H1 (cell line): ENCODE results near the gene P3H1. TPM values are rescaled to one million over a fixed set of nuclear protein-coding genes. Genes with fewer than 3 reads are reported as not detected.

Source experiments
- CTCF ChIA-PET: fragments of 300-600 bp; sonication (Branson Sonifier 250); formaldehyde crosslinking; loops from one replicate; lab custom pipeline; 2021; ENCODE audit not compliant: partially characterized antibody; lab: Charles Lee
- POLR2A ChIA-PET: fragments of 300-600 bp; sonication (Branson Sonifier 250); formaldehyde crosslinking; loops from one replicate; lab custom pipeline; 2021; ENCODE audit warnings: inconsistent platforms; ENCODE audit not compliant: partially characterized antibody; lab: Charles Lee
- DNase-seq, 2 experiments: peaks; one replicate each; pipeline versions ENCODE4 v3.0.0 to v3.0.0-alpha.2; 2010 to 2022; ENCODE audit warnings: low spot score in 2 of 2, low read depth in 1 of 2, mixed read lengths in 1 of 2
- FAIRE-seq: peaks from 2 replicates; lab custom pipeline; 2011; peaks lifted over from hg19 to GRCh38; lab: Jason Lieb, UNC
- H2AFZ ChIP-seq: 2 replicates; pipeline ENCODE4 v1.8.1; 2012; ENCODE audit warnings: low read length, inconsistent platforms
- H2AK5ac ChIP-seq: 2 replicates; pipeline ENCODE4 v1.6.1; 2013; ENCODE audit warnings: low read depth, low read length
- H2BK120ac ChIP-seq: replicated peaks from 2 replicates; pipeline ENCODE3; 2013; ENCODE audit warnings: low read depth, low read length, inconsistent platforms
- H2BK12ac ChIP-seq: 2 replicates; pipeline ENCODE4 v1.6.1; 2013; ENCODE audit warnings: low read depth, low read length
- H2BK15ac ChIP-seq: 2 replicates; pipeline ENCODE4 v1.6.1; 2013; ENCODE audit warnings: low read length
- H2BK20ac ChIP-seq: 2 replicates; pipeline ENCODE4 v1.6.1; 2013; ENCODE audit warnings: low read length
- H2BK5ac ChIP-seq: 2 replicates; pipeline ENCODE4 v1.6.1; 2013; ENCODE audit warnings: low read depth, low read length
- H3K14ac ChIP-seq: 2 replicates; pipeline ENCODE4 v1.6.1; 2013; ENCODE audit warnings: inconsistent platforms; ENCODE audit not compliant: insufficient read length
- H3K18ac ChIP-seq: 2 replicates; pipeline ENCODE4 v1.6.1; 2013; ENCODE audit warnings: low read length; ENCODE audit errors: extremely low read depth
- H3K23ac ChIP-seq: 2 replicates; pipeline ENCODE4 v1.6.1; 2013; ENCODE audit warnings: inconsistent platforms; ENCODE audit not compliant: insufficient read length
- H3K23me2 ChIP-seq: 2 replicates; pipeline ENCODE4 v1.6.1; 2013; ENCODE audit warnings: low read depth, low read length
- H3K27ac ChIP-seq: 2 replicates; pipeline ENCODE4 v1.6.1; 2011; ENCODE audit warnings: low read depth, low read length, inconsistent platforms
- H3K27me3 ChIP-seq, 4 experiments: replicated peaks in 1 of 4; 1 replicate in 1 of 4; 2 replicates in 3 of 4; pipeline versions ENCODE4 v1.6.1 to v1.8.1; 2011 to 2013; ENCODE audit warnings: low read length in 3 of 4, mild to moderate bottlenecking in 3 of 4, inconsistent platforms in 2 of 4, mixed read lengths in 2 of 4, moderate library complexity in 1 of 4; ENCODE audit not compliant: control insufficient read depth in 3 of 4, insufficient read depth in 3 of 4; ENCODE audit errors: extremely low read depth in 1 of 4
- H3K36me3 ChIP-seq, 4 experiments: 2 replicates each; pipeline versions ENCODE4 v1.6.1 to v1.8.1; 2011 to 2013; ENCODE audit warnings: mild to moderate bottlenecking in 4 of 4, low read length in 3 of 4, moderate library complexity in 2 of 4, control low read depth in 1 of 4, inconsistent platforms in 1 of 4; ENCODE audit not compliant: insufficient read depth in 4 of 4, control insufficient read depth in 2 of 4
- H3K4ac ChIP-seq: replicated peaks from 2 replicates; pipeline ENCODE3; 2013; ENCODE audit warnings: low read length, low read depth, mixed read lengths, inconsistent platforms; ENCODE audit not compliant: insufficient read length
- H3K4me1 ChIP-seq, 4 experiments: replicated peaks in 1 of 4; 1 replicate in 1 of 4; 2 replicates in 3 of 4; pipeline versions ENCODE4 v1.6.1 to v1.8.1; 2011 to 2013; ENCODE audit warnings: low read length in 3 of 4, inconsistent platforms in 2 of 4, mixed read lengths in 1 of 4; ENCODE audit not compliant: insufficient read depth in 4 of 4, control insufficient read depth in 3 of 4
- H3K4me2 ChIP-seq, 2 experiments: 2 replicates each; pipeline versions ENCODE4 v1.6.1 to v1.8.1; 2011 to 2013; ENCODE audit warnings: low read depth in 2 of 2, low read length in 2 of 2, control low read depth in 1 of 2, inconsistent platforms in 1 of 2, mild to moderate bottlenecking in 1 of 2; ENCODE audit not compliant: insufficient read depth in 1 of 2
- H3K4me3 ChIP-seq, 4 experiments: fragments of 200-600, 300-600 bp in 1 of 4; sonication (generic), shearing (Covaris generic), sonication (Bioruptor Twin) in 1 of 4; 2 replicates each; pipeline versions ENCODE4 v1.5.1 to v1.8.1; 2011 to 2016; ENCODE audit warnings: low read length in 4 of 4, low read depth in 3 of 4, control low read depth in 2 of 4, inconsistent platforms in 2 of 4, mild to moderate bottlenecking in 2 of 4, mixed read lengths in 1 of 4, moderate library complexity in 1 of 4; ENCODE audit not compliant: insufficient read depth in 2 of 4; ENCODE audit errors: extremely low read depth in 1 of 4
- H3K56ac ChIP-seq: replicated peaks from 2 replicates; pipeline ENCODE3; 2013; ENCODE audit warnings: low read depth, mild to moderate bottlenecking, mixed read lengths, low read length, inconsistent platforms; ENCODE audit not compliant: insufficient read length
- H3K79me1 ChIP-seq: 2 replicates; pipeline ENCODE4 v1.6.1; 2013; ENCODE audit warnings: low read depth, low read length, control low read depth
- H3K79me2 ChIP-seq, 2 experiments: 2 replicates each; pipeline versions ENCODE4 v1.6.1 to v1.8.1; 2012 to 2013; ENCODE audit warnings: low read length in 2 of 2, mild to moderate bottlenecking in 2 of 2, inconsistent platforms in 1 of 2; ENCODE audit not compliant: insufficient read depth in 2 of 2, control insufficient read depth in 1 of 2
- H3K9ac ChIP-seq, 4 experiments: replicated peaks in 1 of 4; 1 replicate in 1 of 4; 2 replicates in 3 of 4; pipeline versions ENCODE4 v1.6.1 to v1.8.1; 2011 to 2013; ENCODE audit warnings: low read depth in 3 of 4, low read length in 3 of 4, control low read depth in 2 of 4, mild to moderate bottlenecking in 2 of 4, moderate library complexity in 2 of 4, inconsistent platforms in 1 of 4; ENCODE audit errors: extremely low read depth in 1 of 4
- H3K9me3 ChIP-seq, 2 experiments: 2 replicates each; pipeline versions ENCODE4 v1.6.1 to v1.8.1; 2012 to 2013; ENCODE audit warnings: mild to moderate bottlenecking in 2 of 2, moderate library complexity in 2 of 2, control low read depth in 1 of 2, inconsistent platforms in 1 of 2, low read depth in 1 of 2, low read length in 1 of 2, mixed read lengths in 1 of 2; ENCODE audit not compliant: insufficient read depth in 2 of 2
- H4K20me1 ChIP-seq, 2 experiments: replicated peaks in 1 of 2; 2 replicates each; pipeline versions ENCODE3 to v1.8.1; 2011 to 2013; ENCODE audit warnings: inconsistent platforms in 2 of 2, low read length in 2 of 2, mild to moderate bottlenecking in 1 of 2; ENCODE audit not compliant: insufficient read depth in 2 of 2, control insufficient read depth in 1 of 2
- H4K5ac ChIP-seq: 2 replicates; pipeline ENCODE4 v1.6.1; 2013; ENCODE audit warnings: low read length, low read depth, mixed read lengths, inconsistent platforms; ENCODE audit not compliant: insufficient read length
- H4K8ac ChIP-seq: 2 replicates; pipeline ENCODE4 v1.8.0; 2013; ENCODE audit warnings: mild to moderate bottlenecking, moderate library complexity, low read length, inconsistent platforms; ENCODE audit not compliant: insufficient read depth; ENCODE audit errors: extremely low read depth
- H4K91ac ChIP-seq: replicated peaks from 2 replicates; pipeline ENCODE3; 2013; ENCODE audit warnings: low read length, mixed read lengths, inconsistent platforms; ENCODE audit not compliant: insufficient read length
- BACH1 ChIP-seq: IDR thresholded peaks from 2 replicates; pipeline ENCODE4 v1.6.1; 2012; ENCODE audit warnings: low read length, improper control_type of control experiment
- GTF2F1 ChIP-seq: IDR thresholded peaks from 2 replicates; pipeline ENCODE4 v1.6.1; 2012; ENCODE audit warnings: low read depth, low read length, improper control_type of control experiment, borderline replicate concordance
- KDM1A ChIP-seq: fragments of 200-600, 300-600 bp; sonication (generic); IDR thresholded peaks from 2 replicates; pipeline ENCODE4 v1.7.1; 2016; ENCODE audit warnings: mild to moderate bottlenecking, low read length, borderline replicate concordance
- NRF1 ChIP-seq: IDR thresholded peaks from 2 replicates; pipeline ENCODE4 v1.6.1; 2011; ENCODE audit warnings: mild to moderate bottlenecking, low read depth, low read length, improper control_type of control experiment
- RXRA ChIP-seq: IDR thresholded peaks from 2 replicates; pipeline ENCODE4 v1.6.1; 2011; ENCODE audit warnings: low read depth, mild to moderate bottlenecking, low read length, moderate library complexity; ENCODE audit not compliant: insufficient read depth
- SRF ChIP-seq: IDR thresholded peaks from 2 replicates; pipeline ENCODE4 v1.6.1; 2011; ENCODE audit warnings: mild to moderate bottlenecking, low read depth, low read length, moderate library complexity
- SUZ12 ChIP-seq: fragments of 200-600 bp; sonication (generic); IDR thresholded peaks from 2 replicates; pipeline ENCODE4 v1.6.1; 2012; ENCODE audit warnings: mild to moderate bottlenecking, inconsistent platforms, low read length, moderate library complexity, mixed read lengths
- TAF1 ChIP-seq: IDR thresholded peaks from 2 replicates; pipeline ENCODE4 v1.6.1; 2011; ENCODE audit warnings: mild to moderate bottlenecking, low read depth, low read length
- USF2 ChIP-seq: IDR thresholded peaks from 2 replicates; pipeline ENCODE4 v1.6.1; 2011; ENCODE audit warnings: low read length, improper control_type of control experiment
- WGBS, 2 experiments: shearing (Covaris generic) in 1 of 2; methylation state at CpG; one replicate each; pipeline versions ENCODE4 v1.1.6 to v1.1.7; 2013 to 2015; ENCODE audit warnings: low lambda C conversion rate in 2 of 2, mixed read lengths in 2 of 2, inconsistent platforms in 1 of 2, low coverage in 1 of 2, missing lambda C conversion rate in 1 of 2; ENCODE audit not compliant: insufficient replicate concordance in 2 of 2, insufficient coverage in 1 of 2, insufficient read length in 1 of 2; ENCODE audit errors: extremely low coverage in 1 of 2, missing lambda C conversion rate in 1 of 2; 5-methylcytosine and 5-hydroxymethylcytosine counted together
- polyA plus RNA-seq, 7 experiments: library from polyadenylated mRNA; depleted of rRNA in 3 of 7; stranded (reverse) in 5 of 7; unstranded in 2 of 7; fragments of >200 nt in 5 of 7; fragments of 200-250 nt in 2 of 7; gene quantifications; 1 replicate in 5 of 7; 2 replicates in 1 of 7; 4 replicates in 1 of 7; pipeline versions ENCODE4 v1.2.1 to v1.2.3, GENCODE V29; 2011 to 2013; ENCODE audit warnings: missing spikeins in 2 of 7, mixed read lengths in 2 of 7
- total RNA-seq: library from RNA; stranded (reverse); fragmentation: NEBNext Ultra II Directional; extraction: Animal tissue kit (Norgen Biotek cat#: 25700); gene quantifications from 2 replicates; pipeline ENCODE4 v1.2.1, GENCODE V29; 2021

P3H1 gene
- total and polyA plus RNA-seq, 2 of the 8 experiments (the other 6 are each of a cell fraction or from before 2014, with no cell fraction given): 58.4 to 87.5 TPM

GRCh38 chr1:42748021-42748420 lies 18.8 kb downstream of the P3H1 start:
- H2AFZ ChIP-seq: no peak overlapping the region
- no peak overlapping the region for H3K18ac ChIP-seq
- H3K23ac ChIP-seq: no peak overlapping the region
- no peak overlapping the region for H3K9ac ChIP-seq
- no peak overlapping the region for H3K4me3 ChIP-seq
- no peak overlapping the region for H2AK5ac ChIP-seq
- no peak overlapping the region for H3K56ac ChIP-seq
- H4K91ac ChIP-seq: no peak overlapping the region
- no peak overlapping the region for H3K4ac ChIP-seq
- H2BK15ac ChIP-seq: no peak overlapping the region
- H3K79me2 ChIP-seq: no peaks in the 10 kb centered on the region
- FAIRE-seq (no peak), DNase-seq (no peak)
- ChIA-PET CTCF (interaction anchor here (0.5 to 9.8 kb wide), 11 partner anchors 9 to 77 kb away, joined by 3 to 77 read pairs (median 3); no protein-coding TSS in a partner anchor), POLR2A (interaction anchor here (1.4 kb wide), 1 partner anchor 19 kb away, joined by 4 read pairs; the partner anchor contains the start of genes C1orf50 and P3H1)
- H3K14ac ChIP-seq: no peak overlapping the region
- no peak overlapping the region for H2BK20ac ChIP-seq
- H2BK5ac ChIP-seq: no peak overlapping the region
- no peak overlapping the region for H4K8ac ChIP-seq
- no peak overlapping the region for H2BK12ac ChIP-seq
- H3K4me1 ChIP-seq: no peaks in the 10 kb centered on the region; a peak in 1 of 7 replicates
- no peak overlapping the region for H3K27ac ChIP-seq
- WGBS, 2 experiments: 89% methylated on average over 10 of the region's 10 CpGs; no CpG with 5 or more reads in 1 of the 2 experiments
- H3K23me2 ChIP-seq: no peaks in the 10 kb centered on the region
- H3K9me3 ChIP-seq: peaks cover 4 to 9% of the 10 kb centered on the region in 2 experiments; a peak in 3 of 4 replicates
- H3K27me3 ChIP-seq: no peaks in the 10 kb centered on the region
- H3K4me2 ChIP-seq: no peak overlapping the region
- H3K36me3 ChIP-seq: peaks cover 19 to 43% (median 26%) of the 10 kb centered on the region in 4 experiments
- H3K79me1 ChIP-seq: no peaks in the 10 kb centered on the region
- H4K20me1 ChIP-seq: peaks cover 0 to 4% of the 10 kb centered on the region in 2 experiments
- H4K5ac ChIP-seq: no peak overlapping the region
- no peak overlapping the region for H2BK120ac ChIP-seq
- TF ChIP-seq KDM1A (no peak), SRF (no peak), SUZ12 (no peak), NRF1 (no peak), USF2 (no peak), BACH1 (no peak), RXRA (no peak), TAF1 (no peak), GTF2F1 (no peak)
